GM21737 (cell line): ENCODE measurements around the gene CYP2U1.

Experiments
- ATAC-seq: cut with Tn5 transposase; IDR thresholded peaks from one replicate; pipeline ENCODE4 v1.9.1; 2021; ENCODE audit warnings: mild to moderate bottlenecking, moderate library complexity; ENCODE audit not compliant: unreplicated experiment

Gene CYP2U1

DNA sequence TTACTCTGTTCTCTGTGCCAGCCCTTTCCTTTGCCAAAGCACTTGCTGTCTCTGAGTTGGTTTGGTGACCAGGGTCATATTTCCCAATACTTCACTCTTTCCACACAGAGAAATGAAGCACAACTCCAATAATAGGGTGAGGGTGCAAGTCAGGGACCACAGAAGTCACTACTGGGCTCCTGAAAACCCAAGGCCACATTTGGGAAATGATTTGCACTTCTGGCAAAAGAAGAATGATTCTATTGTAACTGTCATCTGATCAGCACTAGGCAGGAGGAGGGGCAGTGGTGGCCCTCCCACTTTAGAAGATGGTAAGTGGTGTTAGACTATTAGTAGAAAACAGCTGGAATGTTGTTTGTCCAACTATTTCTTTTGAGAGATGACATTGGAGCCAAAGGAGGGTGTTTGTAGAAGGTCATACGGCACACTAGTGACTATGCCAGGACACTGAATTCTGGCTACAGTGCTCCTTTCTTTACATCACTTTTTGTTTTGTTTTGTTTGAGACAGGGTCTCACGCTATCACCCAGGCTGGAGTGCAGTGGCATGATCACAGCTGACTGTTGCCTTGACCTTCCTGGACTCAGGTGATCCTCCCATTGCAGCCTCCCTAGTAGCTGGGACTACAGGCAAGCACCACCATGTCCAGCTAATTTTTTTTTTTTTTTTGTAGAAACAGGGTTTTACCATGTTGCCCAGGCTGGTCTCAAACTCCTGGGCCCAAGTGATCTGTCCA lies 47.5 kb downstream of the CYP2U1 start:
- ATAC-seq: no peak

DNA sequence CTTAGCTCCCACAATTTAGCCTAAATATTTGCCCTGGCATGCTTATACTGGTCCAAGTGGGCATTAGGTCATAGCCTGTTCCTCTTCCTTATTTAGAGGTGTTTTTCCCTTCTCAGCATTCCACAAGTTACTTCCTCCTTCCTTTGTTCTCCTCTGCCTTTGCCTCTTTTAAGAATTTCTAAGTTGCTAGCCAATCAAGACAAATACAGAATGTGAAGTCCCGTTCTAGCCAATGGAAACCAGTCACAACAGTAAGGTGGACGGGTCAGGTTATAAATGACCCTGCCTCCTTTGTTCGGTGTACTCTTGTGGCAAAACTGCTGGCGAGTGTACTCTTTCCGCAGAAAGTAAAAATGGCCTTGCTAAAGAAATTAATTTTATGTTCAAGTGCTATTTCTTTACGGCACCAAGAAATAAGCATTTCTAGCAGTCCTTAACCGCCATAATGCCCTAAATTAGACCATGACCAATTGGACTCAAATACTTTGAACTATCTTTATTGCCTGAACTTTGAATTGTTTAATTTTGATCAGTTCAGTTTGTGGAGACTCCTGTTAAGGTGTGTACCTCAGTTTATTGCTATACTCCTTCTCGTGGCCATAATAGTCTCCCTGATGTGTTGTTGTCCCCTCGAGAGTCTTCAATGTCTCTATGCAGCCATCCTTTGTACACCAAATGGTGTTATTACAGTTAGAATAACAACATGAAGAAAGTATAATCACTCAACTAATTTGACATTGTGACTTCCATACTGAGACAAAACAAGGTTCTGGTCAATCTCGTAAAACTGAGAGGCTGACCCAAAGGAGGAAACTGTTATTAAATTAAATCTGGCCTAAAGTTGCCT lies 56.8 kb downstream of the CYP2U1 start:
- ATAC-seq: no peak

DNA sequence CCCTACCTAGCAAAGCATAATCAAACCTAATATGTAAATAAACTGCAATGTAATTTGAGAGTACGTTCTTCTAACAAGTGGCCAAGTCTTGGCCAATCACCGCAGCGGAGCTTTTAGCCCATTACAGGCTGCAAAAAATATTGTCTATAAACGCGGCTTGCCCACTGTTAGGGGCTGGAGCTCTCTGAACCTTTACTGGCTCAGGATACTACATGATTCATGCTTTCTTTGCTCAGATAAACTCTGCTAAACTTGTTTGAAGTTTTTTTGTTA lies 57.4 kb downstream of the CYP2U1 start:
- no peak for ATAC-seq

DNA sequence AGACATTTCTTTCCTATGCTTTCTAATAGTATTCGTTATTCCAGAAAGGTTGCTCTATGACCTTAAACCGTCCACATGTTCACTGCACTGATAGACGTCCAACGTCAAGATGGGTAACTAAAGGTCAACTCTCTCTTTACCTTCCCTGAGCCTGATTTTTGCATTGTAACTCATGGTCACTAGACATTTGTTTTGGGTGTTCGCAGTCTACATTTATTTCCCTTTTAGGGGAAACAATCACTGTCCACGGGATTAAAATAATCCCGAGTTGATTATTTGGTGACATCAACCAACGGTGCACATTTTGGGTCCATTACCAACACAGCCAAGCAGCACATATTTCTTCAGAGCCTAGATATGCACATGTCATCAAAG lies 57.8 kb downstream of the CYP2U1 start:
- no peak for ATAC-seq

DNA sequence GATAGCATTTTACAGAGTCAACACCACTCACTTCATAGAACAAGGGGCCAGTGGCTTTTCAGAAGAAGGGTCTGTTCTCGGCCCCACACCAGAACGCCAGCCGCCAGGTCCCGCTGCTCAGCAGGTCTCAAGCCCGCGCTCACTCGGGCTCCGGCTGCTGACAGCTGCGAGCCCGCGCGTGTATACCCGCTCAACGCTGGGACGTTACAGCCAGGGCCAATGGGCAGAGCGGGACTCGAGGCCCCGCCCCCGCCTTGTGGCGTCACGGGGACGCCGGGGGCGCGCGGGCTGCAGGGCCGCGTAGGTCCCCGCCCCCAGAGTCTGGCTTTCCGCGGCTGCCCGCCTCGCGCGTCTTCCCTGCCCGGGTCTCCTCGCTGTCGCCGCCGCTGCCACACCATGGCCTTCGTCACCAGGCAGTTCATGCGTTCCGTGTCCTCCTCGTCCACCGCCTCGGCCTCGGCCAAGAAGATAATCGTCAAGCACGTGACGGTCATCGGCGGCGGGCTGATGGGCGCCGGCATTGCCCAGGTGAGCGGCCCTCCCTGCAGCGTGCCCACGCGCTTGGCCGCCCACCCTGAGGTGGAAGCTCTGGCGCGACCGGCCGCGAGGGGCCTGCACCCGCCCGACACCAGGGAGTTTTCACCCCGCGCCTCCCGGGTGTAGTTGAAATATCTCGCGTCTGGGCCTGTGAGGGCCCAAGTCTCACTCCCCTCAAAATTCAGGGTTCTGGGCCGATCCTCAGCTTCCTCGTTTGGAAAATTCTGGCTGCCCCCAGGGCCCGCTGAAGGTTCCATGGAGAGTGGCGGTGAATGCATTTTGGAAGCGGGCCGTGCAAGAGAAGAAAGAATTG lies 58.4 kb downstream of the CYP2U1 start, which contains the start of gene HADH:
Gene HADH, plus strand, starts transcription at position 353 of the 850 bp plus-strand sequence. Its CDS starts 44 bp downstream, at position 397.
- ATAC-seq: peak; percentile 96

DNA sequence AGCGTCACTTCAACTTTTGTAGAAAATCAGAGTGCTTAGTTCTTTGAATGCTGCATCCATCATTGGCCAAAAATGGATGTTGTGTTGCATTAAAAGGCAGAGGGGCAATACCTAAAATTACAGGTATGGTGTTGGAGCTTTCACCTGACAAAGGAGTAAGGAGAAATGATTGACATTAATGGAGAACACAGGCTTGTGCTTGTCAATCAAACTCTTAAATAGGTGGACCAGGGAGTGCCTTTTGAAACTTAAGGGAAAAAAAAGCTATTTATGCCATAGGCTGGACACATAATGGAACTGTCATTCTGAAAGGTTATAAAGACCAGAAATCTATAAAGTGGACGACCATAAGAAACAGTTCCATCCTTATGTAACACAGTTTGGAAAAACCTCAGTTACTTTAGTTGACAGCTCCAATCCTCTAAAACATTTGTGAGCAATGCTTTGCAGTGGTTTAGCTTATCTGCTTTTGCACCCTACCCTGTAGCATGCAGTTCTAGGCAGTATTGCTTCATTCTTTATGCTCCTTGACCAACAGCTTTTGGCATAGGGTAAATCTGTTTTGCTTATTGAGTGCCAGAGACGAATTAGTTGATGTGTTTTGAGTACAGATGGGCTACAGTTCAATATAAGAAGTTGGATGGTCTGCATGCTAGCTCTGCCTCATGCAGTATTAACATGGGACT lies 60.7 kb downstream of the CYP2U1 start:
- ATAC-seq: no peak

DNA sequence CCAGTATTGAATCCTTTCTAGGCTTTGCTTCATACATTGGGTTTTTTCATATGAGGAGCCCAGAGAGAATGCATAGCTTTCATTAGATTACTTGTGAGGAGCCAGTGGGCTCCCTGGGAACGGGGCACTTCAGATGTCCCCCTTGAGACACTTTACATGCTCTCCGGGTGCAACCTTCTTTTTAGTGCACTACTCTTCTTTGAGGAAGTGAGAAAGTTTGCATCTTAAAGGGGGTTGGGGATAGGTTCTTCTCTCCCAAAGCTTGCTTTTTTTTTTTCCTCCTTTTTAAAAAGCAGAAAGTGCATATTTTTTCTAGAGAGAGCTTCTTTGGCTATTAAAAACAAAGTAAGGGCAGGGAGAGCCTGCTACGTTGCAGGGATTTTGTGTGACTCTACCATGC lies 62.6 kb downstream of the CYP2U1 start:
- peak; percentile 37 for ATAC-seq

DNA sequence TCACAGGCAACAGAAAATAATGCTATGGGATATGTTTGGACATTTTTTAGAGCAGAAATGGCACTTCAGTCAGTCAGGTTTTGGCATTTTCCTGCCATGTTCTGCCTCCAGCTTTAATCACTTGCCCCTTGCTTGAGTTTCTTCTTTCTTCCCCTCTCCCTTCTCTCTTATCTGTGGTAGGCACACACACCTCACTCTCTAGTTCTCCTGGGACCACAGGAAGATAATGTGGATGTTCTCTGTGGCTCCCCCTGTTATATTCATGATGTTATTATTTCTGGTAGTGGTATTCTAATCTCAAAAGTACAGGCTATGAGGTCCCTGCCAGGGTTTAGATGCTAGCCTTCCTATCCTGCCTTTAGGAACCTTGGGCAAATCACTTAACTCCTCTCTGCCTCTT lies 63.5 kb downstream of the CYP2U1 start:
- ATAC-seq: no peak

DNA sequence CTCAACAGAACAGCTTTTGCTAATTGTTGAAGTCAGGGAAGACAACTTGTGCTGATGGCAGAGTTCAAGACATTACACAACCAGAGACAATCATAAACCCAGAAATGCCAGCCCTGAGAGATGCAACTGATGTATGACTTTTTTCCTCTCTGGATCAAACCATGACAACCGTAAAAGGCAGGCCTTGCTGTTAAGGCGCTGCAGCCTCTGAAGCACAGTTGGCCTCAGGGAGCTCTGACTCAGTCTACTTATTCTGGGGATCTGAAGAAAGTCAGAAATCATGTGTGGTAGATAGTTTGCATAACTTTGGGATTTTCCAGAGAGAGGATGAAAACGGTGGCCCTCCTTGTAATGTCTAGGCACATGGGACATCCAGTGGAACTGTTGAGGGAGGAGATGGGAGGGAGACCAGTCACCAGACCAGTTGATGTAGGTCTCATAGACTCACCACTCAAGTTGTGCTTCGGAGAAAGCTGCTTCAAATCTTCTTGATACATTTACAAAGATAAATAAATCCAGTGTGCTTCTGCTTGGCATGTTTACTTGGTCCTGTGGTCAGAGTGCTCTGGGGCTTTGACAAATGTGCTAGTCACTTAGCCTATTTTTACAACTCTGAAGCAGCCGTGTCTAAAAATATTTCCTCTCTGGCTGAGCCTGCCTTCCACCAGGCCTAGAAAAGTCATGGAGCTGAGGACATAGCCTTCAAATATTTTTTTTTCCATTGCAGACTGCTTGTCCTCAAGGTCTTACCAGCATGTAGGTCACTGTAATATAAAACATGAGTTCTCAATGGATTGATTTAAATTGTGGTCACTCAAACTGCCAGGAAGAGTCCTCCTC lies 65.8 kb downstream of the CYP2U1 start:
- no peak for ATAC-seq

DNA sequence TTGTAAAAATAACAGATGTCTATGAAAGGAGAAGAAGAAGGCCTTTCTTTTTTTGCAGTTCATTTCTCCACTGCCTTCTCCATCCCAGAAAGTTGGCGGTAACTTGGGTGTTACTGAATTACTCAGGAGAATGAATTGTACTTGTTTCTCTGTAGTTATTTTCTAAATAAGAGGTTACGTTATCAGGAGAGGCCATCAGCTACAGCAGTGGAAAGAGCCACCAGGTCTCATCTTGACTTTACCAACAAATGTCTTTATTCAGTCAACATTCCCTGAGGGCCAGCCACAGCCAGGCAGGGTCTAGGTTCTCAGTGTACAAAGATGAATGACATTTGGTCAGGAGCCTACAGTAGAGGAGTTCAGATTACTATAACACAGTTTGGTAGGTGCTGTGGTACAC lies 66.4 kb downstream of the CYP2U1 start:
- ATAC-seq: no peak

DNA sequence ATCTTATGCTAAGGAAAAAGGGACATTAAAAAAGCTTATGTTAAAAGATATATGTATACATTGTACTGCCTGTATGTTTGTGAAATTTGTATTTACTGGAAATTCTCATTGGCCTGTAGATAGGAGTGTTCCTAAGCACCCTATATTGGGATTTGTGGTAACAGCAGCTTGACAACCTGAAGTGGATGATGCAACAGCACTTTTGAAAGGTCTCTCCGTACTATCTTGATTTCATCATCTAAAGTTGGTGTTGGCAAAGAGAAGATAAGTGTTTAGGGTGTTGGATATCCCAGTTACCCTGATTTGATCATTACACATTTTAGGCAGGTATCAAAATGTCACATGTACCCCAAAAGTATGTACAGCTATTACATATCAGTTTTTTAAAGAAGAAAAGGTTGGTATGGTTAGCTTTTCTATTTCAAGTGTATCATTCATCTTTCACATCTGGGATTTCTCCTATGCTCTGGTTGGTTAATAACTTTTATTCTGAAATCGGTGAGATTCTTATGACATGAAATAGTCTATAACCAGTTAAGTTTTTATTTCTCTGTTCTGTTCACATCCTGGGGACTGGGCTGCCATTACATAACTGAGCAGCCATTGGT lies 68.7 kb downstream of the CYP2U1 start:
- ATAC-seq: no peak

DNA sequence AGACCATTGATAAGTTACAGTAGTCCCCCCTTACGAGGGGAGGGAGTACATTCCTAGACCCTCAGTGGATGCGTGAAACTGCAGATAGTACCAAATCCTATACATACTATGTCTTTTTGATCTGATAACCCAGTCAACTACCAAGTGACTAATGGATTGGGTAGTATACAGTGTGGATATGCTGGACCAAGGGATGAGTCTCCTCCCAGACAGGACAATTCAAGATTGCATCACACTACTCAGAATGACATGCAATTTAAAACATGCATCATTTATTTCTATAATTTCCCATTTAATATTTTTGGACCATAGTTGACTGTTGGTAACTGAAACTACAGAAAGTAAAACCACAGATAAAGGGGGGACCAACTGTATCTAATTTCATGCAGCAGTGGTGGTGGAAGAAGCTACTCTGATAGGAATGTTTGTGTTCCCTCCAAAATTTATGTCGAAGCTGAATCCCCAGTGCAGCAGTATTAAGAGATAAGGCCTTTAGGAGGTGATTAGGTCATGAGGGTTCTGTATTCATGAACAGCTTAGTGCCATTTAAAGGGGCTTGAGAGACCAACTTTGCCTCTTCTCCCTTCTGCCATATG lies 70.3 kb downstream of the CYP2U1 start:
- no peak for ATAC-seq
